ENCODE data around the gene G6PD. TPM values are rescaled to one million over a fixed set of nuclear protein-coding genes. Genes with fewer than 3 reads are reported as not detected.

The G6PD gene
- total RNA-seq, 1 donor from 2014 or later = 62.8 TPM

GRCh38 chrX:154539077-154539476 is 7.6 kb downstream of the G6PD start:
- no peak overlapping the region for H3K4me3 ChIP-seq (ENCODE audit: insufficient read depth, low read depth, low read length)
- DNase-seq (ENCODE audit: low read depth) (no peak), FAIRE-seq (no peak)
- no peaks in the 10 kb centered on the region for H3K36me3 ChIP-seq (ENCODE audit: insufficient read depth, low read length)
- no peak overlapping the region for H3K4me2 ChIP-seq (ENCODE audit: low read length)
- Mint-ChIP-seq H3K36me3 (ENCODE audit: low read depth, unreplicated experiment) (peaks cover 3% of the 10 kb centered on the region), H3K27ac (ENCODE audit: unreplicated experiment) (no peak overlapping the region), H3K9me3 (ENCODE audit: unreplicated experiment) (no peaks in the 10 kb centered on the region), H3K4me3 (ENCODE audit: unreplicated experiment) (no peak overlapping the region), H3K4me1 (ENCODE audit: low read depth, unreplicated experiment) (no peaks in the 10 kb centered on the region), H3K27me3 (ENCODE audit: low read depth, unreplicated experiment) (no peaks in the 10 kb centered on the region)
- TF ChIP-seq CTCF (IDR thresholded peaks at IDR 0.05; ENCODE audit: insufficient read depth, low read depth, low read length) = no peak
- no peak for TF ChIP-seq EZH2 (IDR thresholded peaks at IDR 0.05; ENCODE audit: insufficient read depth, low read length)
- peaks cover 28% of the 10 kb centered on the region for H3K4me1 ChIP-seq (ENCODE audit: insufficient read depth, low read length)
- no peak overlapping the region for H3K9ac ChIP-seq (ENCODE audit: low read length)
- H4K20me1 ChIP-seq (ENCODE audit: insufficient read depth, low read length) = peaks cover 8% of the 10 kb centered on the region
- no peak overlapping the region for H2AFZ ChIP-seq (ENCODE audit: low read depth, low read length)
- no peaks in the 10 kb centered on the region for H3K27me3 ChIP-seq (ENCODE audit: insufficient read depth, low read length)
- no peak overlapping the region for H3K27ac ChIP-seq (ENCODE audit: low read depth, low read length)
- H3K79me2 ChIP-seq (ENCODE audit: insufficient read depth, low read length) = peaks cover 10% of the 10 kb centered on the region
- H3K9me3 ChIP-seq (ENCODE audit: insufficient read depth, low read depth, low read length) = no peaks in the 10 kb centered on the region

- peaks cover 10% of the 10 kb centered on the region for H3K4me1 ChIP-seq (ENCODE audit: insufficient read depth, low read length)
- Mint-ChIP-seq H3K4me3 (ENCODE audit: unreplicated experiment) (no peak overlapping the region), H3K36me3 (ENCODE audit: low read depth, unreplicated experiment) (peaks cover 3% of the 10 kb centered on the region), H3K27ac (ENCODE audit: unreplicated experiment) (no peak overlapping the region), H3K27me3 (ENCODE audit: low read depth, unreplicated experiment) (no peaks in the 10 kb centered on the region), H3K4me1 (ENCODE audit: low read depth, unreplicated experiment) (peaks cover 1% of the 10 kb centered on the region), H3K9me3 (ENCODE audit: unreplicated experiment) (no peaks in the 10 kb centered on the region)
- H2AFZ ChIP-seq (ENCODE audit: low read depth, low read length) = no peak overlapping the region
- FAIRE-seq (no peak), DNase-seq (ENCODE audit: low read depth) (no peak)
- no peak overlapping the region for H3K4me3 ChIP-seq (ENCODE audit: insufficient read depth, low read depth, low read length)
- H4K20me1 ChIP-seq (ENCODE audit: insufficient read depth, low read length) = peaks cover 8% of the 10 kb centered on the region
- H3K27me3 ChIP-seq (ENCODE audit: insufficient read depth, low read length) = no peaks in the 10 kb centered on the region
- peaks cover 10% of the 10 kb centered on the region for H3K79me2 ChIP-seq (ENCODE audit: insufficient read depth, low read length)
- no peak overlapping the region for H3K27ac ChIP-seq (ENCODE audit: low read depth, low read length)
- no peaks in the 10 kb centered on the region for H3K9me3 ChIP-seq (ENCODE audit: insufficient read depth, low read depth, low read length)
- H3K4me2 ChIP-seq (ENCODE audit: low read length) = no peak overlapping the region
- TF ChIP-seq CTCF (IDR thresholded peaks at IDR 0.05; ENCODE audit: insufficient read depth, low read depth, low read length) (no peak), EZH2 (IDR thresholded peaks at IDR 0.05; ENCODE audit: insufficient read depth, low read length) (no peak)
- H3K36me3 ChIP-seq (ENCODE audit: insufficient read depth, low read length) = no peaks in the 10 kb centered on the region
- no peak overlapping the region for H3K9ac ChIP-seq (ENCODE audit: low read length)
These were observed 10.8 kb downstream of the G6PD start for GRCh38 chrX:154535892-154536291.

GRCh38 chrX:154534526-154535322 is 11.9 kb downstream of the G6PD start:
- no peaks in the 10 kb centered on the region for H3K9me3 ChIP-seq (ENCODE audit: insufficient read depth, low read depth, low read length)
- peaks cover 10% of the 10 kb centered on the region for H3K79me2 ChIP-seq (ENCODE audit: insufficient read depth, low read length)
- DNase-seq (ENCODE audit: low read depth) = peak; percentile 48
- H3K27ac ChIP-seq (ENCODE audit: low read depth, low read length) = no peak overlapping the region
- no peak for TF ChIP-seq EZH2 (IDR thresholded peaks at IDR 0.05; ENCODE audit: insufficient read depth, low read length)
- peak; percentile 72 for TF ChIP-seq CTCF (IDR thresholded peaks at IDR 0.05; ENCODE audit: insufficient read depth, low read depth, low read length)
- H3K4me3 ChIP-seq (ENCODE audit: insufficient read depth, low read depth, low read length) = no peak overlapping the region
- no peaks in the 10 kb centered on the region for H3K27me3 ChIP-seq (ENCODE audit: insufficient read depth, low read length)
- H2AFZ ChIP-seq (ENCODE audit: low read depth, low read length) = no peak overlapping the region
- FAIRE-seq = peak; percentile 23
- no peaks in the 10 kb centered on the region for H3K36me3 ChIP-seq (ENCODE audit: insufficient read depth, low read length)
- peaks cover 6% of the 10 kb centered on the region for H3K4me1 ChIP-seq (ENCODE audit: insufficient read depth, low read length)
- H3K4me3 Mint-ChIP-seq (ENCODE audit: unreplicated experiment) = no peak overlapping the region
- peaks cover 2% of the 10 kb centered on the region for H3K4me1 Mint-ChIP-seq (ENCODE audit: low read depth, unreplicated experiment)
- no peak overlapping the region for H3K27ac Mint-ChIP-seq (ENCODE audit: unreplicated experiment)
- H3K27me3 Mint-ChIP-seq (ENCODE audit: low read depth, unreplicated experiment) = no peaks in the 10 kb centered on the region
- peaks cover 3% of the 10 kb centered on the region for H3K36me3 Mint-ChIP-seq (ENCODE audit: low read depth, unreplicated experiment)
- H4K20me1 ChIP-seq (ENCODE audit: insufficient read depth, low read length) = peaks cover 8% of the 10 kb centered on the region
- no peak overlapping the region for H3K4me2 ChIP-seq (ENCODE audit: low read length)
- H3K9me3 Mint-ChIP-seq (ENCODE audit: unreplicated experiment) = no peaks in the 10 kb centered on the region
- H3K9ac ChIP-seq (ENCODE audit: low read length) = no peak overlapping the region
